DMS 273 (cell line): ENCODE data around the gene CHD3.

ENCODE experiments used
- DNase-seq: peaks from one replicate; lab custom pipeline; 2025; ENCODE audit not compliant: unreplicated experiment; lab: John Stamatoyannopoulos, UW

CHD3 gene

GRCh38 chr17:7864995-7865650 is 23.5 kb upstream of the CHD3 start:
- no peak for DNase-seq

- DNase-seq = no peak
These were observed 20.7 kb upstream of the CHD3 start for GRCh38 chr17:7867881-7868329.

GRCh38 chr17:7873051-7873450 is 15.5 kb upstream of the CHD3 start:
- no peak for DNase-seq

GRCh38 chr17:7875804-7876370 is 12.7 kb upstream of the CHD3 start:
- DNase-seq = no peak

GRCh38 chr17:7878234-7878633 is 10.4 kb upstream of the CHD3 start:
- DNase-seq = no peak

- DNase-seq = peak; percentile 23
These were observed 8.3 kb upstream of the CHD3 start for GRCh38 chr17:7880076-7880868.

GRCh38 chr17:7881276-7882054 is 7.1 kb upstream of the CHD3 start:
- peak; percentile 88 for DNase-seq

GRCh38 chr17:7882068-7882467 is 6.5 kb upstream of the CHD3 start:
- no peak for DNase-seq

GRCh38 chr17:7882629-7883028 is 6.0 kb upstream of the CHD3 start:
- DNase-seq = no peak

- DNase-seq = peak; percentile 35
These were observed 4.7 kb upstream of the CHD3 start for GRCh38 chr17:7883781-7884386.

GRCh38 chr17:7884581-7885366 is 3.8 kb upstream of the CHD3 start:
- DNase-seq = peak; percentile 30

- DNase-seq = peak; percentile 61
These were observed 3.0 kb upstream of the CHD3 start for GRCh38 chr17:7885367-7886226.

GRCh38 chr17:7886227-7887037 is 2.2 kb upstream of the CHD3 start:
- peak; percentile 61 for DNase-seq

GRCh38 chr17:7887038-7887481 is 1.5 kb upstream of the CHD3 start:
- DNase-seq = peak; percentile 74

- peak; percentile 96 for DNase-seq
These were observed 956 bp upstream of the CHD3 start for GRCh38 chr17:7887482-7888183.

- DNase-seq = peak; percentile 99
These were observed 772 bp downstream of the CHD3 start for GRCh38 chr17:7889166-7889955.
